IgD-negative memory B cell (primary cell): ENCODE measurements around the gene CYSRT1. TPM values are rescaled to one million over a fixed set of nuclear protein-coding genes. Genes with fewer than 3 reads are reported as not detected.
"Not testable (repeated sequence)": the region's sequence is repeated elsewhere in the genome, so short reads cannot be mapped to it uniquely, and the experiment has no call there.

Source experiments
- H3K27ac Mint-ChIP-seq, 3 donors: one replicate each; pipeline ENCODE4 v1.8.0; 2020 to 2022; ENCODE audit warnings: mild to moderate bottlenecking in 3 of 3, mixed read lengths in 3 of 3, moderate library complexity in 1 of 3
- H3K27me3 Mint-ChIP-seq: one replicate; pipeline ENCODE4 v1.8.0; 2021; ENCODE audit warnings: mixed read lengths
- H3K36me3 Mint-ChIP-seq: one replicate; pipeline ENCODE4 v1.8.0; 2020; ENCODE audit warnings: mild to moderate bottlenecking, mixed read lengths
- H3K4me1 Mint-ChIP-seq, 3 donors: one replicate each; pipeline ENCODE4 v1.8.0; 2020 to 2022; ENCODE audit warnings: mixed read lengths in 3 of 3, mild to moderate bottlenecking in 1 of 3
- H3K4me3 Mint-ChIP-seq, 4 donors: one replicate each; pipeline ENCODE4 v1.8.0; 2020 to 2022; ENCODE audit warnings: mild to moderate bottlenecking in 4 of 4, mixed read lengths in 4 of 4, moderate library complexity in 3 of 4
- H3K9me3 Mint-ChIP-seq, 3 donors: one replicate each; pipeline ENCODE4 v1.8.0; 2020 to 2021; ENCODE audit warnings: mixed read lengths in 3 of 3, mild to moderate bottlenecking in 1 of 3
- polyA plus RNA-seq: library from polyadenylated mRNA; unstranded; fragments of 300-500 nt; fragmentation: Illumina TruSeq; gene quantifications from one replicate; pipeline ENCODE4 v1.2.3, GENCODE V29; 2021

Gene CYSRT1
- polyA plus RNA-seq, 1 donor from 2014 or later = not detected

GRCh38 chr9:137240318-137240840 is 15.4 kb downstream of the CYSRT1 start:
- Mint-ChIP-seq H3K27me3 (no peaks in the 10 kb centered on the region), H3K9me3 (no peaks in the 10 kb centered on the region), H3K36me3 (no peaks in the 10 kb centered on the region), H3K4me1 (peaks cover 11 to 16% (median 12%) of the 10 kb centered on the region in 3 donors), H3K4me3 (peak overlapping the region; percentile 83 to 86 (median 85)), H3K27ac (peak overlapping the region in 2 of 3 donors; percentile 63 to 91)

- Mint-ChIP-seq H3K4me3 (peak within 1 kb of the TSS; percentile 84 to 97 (median 90)), H3K36me3 (no peaks in the 10 kb centered on the region), H3K27ac (peak within 1 kb of the TSS; percentile 91 to 97 (median 95)), H3K4me1 (peaks cover 11 to 15% (median 11%) of the 10 kb centered on the region in 3 donors), H3K9me3 (no peaks in the 10 kb centered on the region), H3K27me3 (no peaks in the 10 kb centered on the region)
Measured at GRCh38 chr9:137240841-137241489, 16.0 kb downstream of the CYSRT1 start, which contains the start of gene TUBB4B. TSS of gene TUBB4B (plus strand) at chr9:137241287. CDS start at chr9:137241361, 74 bp downstream.

- H3K9me3 Mint-ChIP-seq = no peaks in the 10 kb centered on the region
- peaks cover 11 to 15% (median 11%) of the 10 kb centered on the region in 3 donors for H3K4me1 Mint-ChIP-seq
- no peaks in the 10 kb centered on the region for H3K36me3 Mint-ChIP-seq
- H3K27me3 Mint-ChIP-seq = no peaks in the 10 kb centered on the region
- peak overlapping the region; percentile 84 to 97 (median 90) for H3K4me3 Mint-ChIP-seq
- H3K27ac Mint-ChIP-seq = peak overlapping the region; percentile 80 to 95 (median 91)
Measured at GRCh38 chr9:137241490-137242268, 16.7 kb downstream of the CYSRT1 start.

- Mint-ChIP-seq H3K9me3 (no peaks in the 10 kb centered on the region), H3K4me3 (peak overlapping the region; percentile 82 to 91 (median 86)), H3K27ac (peak overlapping the region; percentile 80 to 87 (median 82)), H3K36me3 (no peaks in the 10 kb centered on the region), H3K4me1 (peaks cover 9 to 15% (median 11%) of the 10 kb centered on the region in 3 donors), H3K27me3 (no peaks in the 10 kb centered on the region)
Measured at GRCh38 chr9:137242269-137243203, 17.6 kb downstream of the CYSRT1 start.

- Mint-ChIP-seq H3K4me3 (peak overlapping the region in 2 of 4 donors; percentile 60 to 82), H3K27ac (peak overlapping the region in 1 of 3 donors; percentile 82), H3K4me1 (peaks cover 9 to 14% (median 11%) of the 10 kb centered on the region in 3 donors)
- H3K36me3 Mint-ChIP-seq, H3K9me3 Mint-ChIP-seq, H3K27me3 Mint-ChIP-seq: not testable (repeated sequence)
Measured at GRCh38 chr9:137243266-137243625, 18.3 kb downstream of the CYSRT1 start.

GRCh38 chr9:137243626-137244485 is 18.9 kb downstream of the CYSRT1 start:
- H3K27ac Mint-ChIP-seq = peak overlapping the region in 1 of 3 donors; percentile 82

GRCh38 chr9:137244486-137245449 is 19.8 kb downstream of the CYSRT1 start:
- Mint-ChIP-seq H3K27ac (peak overlapping the region in 1 of 3 donors; percentile 67), H3K36me3 (no peaks in the 10 kb centered on the region), H3K4me3 (peak overlapping the region in 1 of 4 donors; percentile 82)

More at GRCh38 chr9:137243626-137244485, 18.9 kb downstream of the CYSRT1 start:
- Mint-ChIP-seq H3K27me3 (no peaks in the 10 kb centered on the region), H3K4me1 (peaks cover 8 to 13% (median 11%) of the 10 kb centered on the region in 3 donors), H3K36me3 (no peaks in the 10 kb centered on the region), H3K9me3 (no peaks in the 10 kb centered on the region), H3K4me3 (peak overlapping the region in 2 of 4 donors; percentile 60 to 82)

GRCh38 chr9:137245450-137246421 is 20.8 kb downstream of the CYSRT1 start:
- peak overlapping the region in 1 of 4 donors; percentile 59 for H3K4me3 Mint-ChIP-seq
- peak overlapping the region in 1 of 3 donors; percentile 67 for H3K27ac Mint-ChIP-seq
- H3K27me3 Mint-ChIP-seq = no peaks in the 10 kb centered on the region
- peaks cover 6 to 11% (median 8%) of the 10 kb centered on the region in 3 donors for H3K4me1 Mint-ChIP-seq
- H3K36me3 Mint-ChIP-seq = no peaks in the 10 kb centered on the region
- no peaks in the 10 kb centered on the region for H3K9me3 Mint-ChIP-seq

More at GRCh38 chr9:137244486-137245449, 19.8 kb downstream of the CYSRT1 start:
- Mint-ChIP-seq H3K9me3 (no peaks in the 10 kb centered on the region), H3K4me1 (peaks cover 6 to 11% (median 9%) of the 10 kb centered on the region in 3 donors), H3K27me3 (no peaks in the 10 kb centered on the region)

GRCh38 chr9:137247135-137247915 is 22.4 kb downstream of the CYSRT1 start:
- Mint-ChIP-seq H3K9me3 (no peaks in the 10 kb centered on the region), H3K27ac (no peak overlapping the region), H3K4me3 (no peak overlapping the region), H3K4me1 (peaks cover 4 to 6% (median 6%) of the 10 kb centered on the region in 3 donors), H3K36me3 (no peaks in the 10 kb centered on the region), H3K27me3 (no peaks in the 10 kb centered on the region)

- no peak overlapping the region for H3K27ac Mint-ChIP-seq
- H3K36me3 Mint-ChIP-seq = no peaks in the 10 kb centered on the region
- peaks cover 0 to 6% (median 2%) of the 10 kb centered on the region in 3 donors for H3K4me1 Mint-ChIP-seq
- H3K27me3 Mint-ChIP-seq = no peaks in the 10 kb centered on the region
- no peaks in the 10 kb centered on the region for H3K9me3 Mint-ChIP-seq
- H3K4me3 Mint-ChIP-seq = no peak overlapping the region
Measured at GRCh38 chr9:137247916-137248175, 22.9 kb downstream of the CYSRT1 start.
